Stimulated activated CD4-positive, alpha-beta T cell treated with anti-CD3 and anti-CD28 coated beads, TNF-alpha, amount 100 ng/mL, for 48 hours (primary cell): Measurements from ENCODE around the gene ZBTB8B.

ENCODE experiments used
- DNase-seq, 3 donors: peaks; one replicate each; pipeline ENCODE4 v3.0.0-alpha.2; 2020; ENCODE audit warnings: low read depth in 3 of 3

Gene ZBTB8B

GRCh38 chr1:32508761-32509160, 43.9 kb downstream of the ZBTB8B start:
- DNase-seq, result no peak

- DNase-seq, result no peak
Observed at GRCh38 chr1:32509939-32510338, 45.1 kb downstream of the ZBTB8B start.
